GM20431 (cell line): Measurements from ENCODE around the gene SMYD3.

ENCODE experiments used
- in situ Hi-C: fragments of 300-500 bp; cut with MseI, MboI; formaldehyde crosslinking; loops from one replicate; pipeline ENCODE4 v1.15.0; 2020; ENCODE audit warnings: low sequenced_read_pairs; ENCODE audit not compliant: unreplicated experiment

SMYD3 gene

DNA sequence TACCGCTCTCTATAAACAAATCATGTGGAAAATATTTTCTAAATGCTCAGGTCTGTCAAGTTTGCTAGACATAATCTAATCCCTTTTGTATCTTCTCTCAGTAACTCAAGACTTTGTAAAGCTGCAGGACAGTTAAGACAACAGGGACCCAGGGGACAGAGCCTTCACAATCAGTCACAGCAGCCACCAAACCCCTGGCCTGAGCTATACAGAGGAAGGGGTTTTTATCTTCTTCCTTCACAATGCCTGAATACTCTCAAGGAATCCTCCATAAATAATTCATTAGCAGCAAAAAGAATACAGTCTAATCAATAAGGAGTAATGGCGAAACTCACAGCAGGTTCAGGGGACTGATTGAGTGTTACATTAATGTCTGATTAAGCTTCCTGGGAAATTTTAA is 368.3 kb downstream of the SMYD3 start:
- in situ Hi-C loops, result no loop called here

GRCh38 chr1:246136477-246136876 is 370.6 kb downstream of the SMYD3 start:
- in situ Hi-C loops, result no loop called here

GRCh38 chr1:246134789-246135188 is 372.3 kb downstream of the SMYD3 start:
- in situ Hi-C loops, result no loop called here

DNA sequence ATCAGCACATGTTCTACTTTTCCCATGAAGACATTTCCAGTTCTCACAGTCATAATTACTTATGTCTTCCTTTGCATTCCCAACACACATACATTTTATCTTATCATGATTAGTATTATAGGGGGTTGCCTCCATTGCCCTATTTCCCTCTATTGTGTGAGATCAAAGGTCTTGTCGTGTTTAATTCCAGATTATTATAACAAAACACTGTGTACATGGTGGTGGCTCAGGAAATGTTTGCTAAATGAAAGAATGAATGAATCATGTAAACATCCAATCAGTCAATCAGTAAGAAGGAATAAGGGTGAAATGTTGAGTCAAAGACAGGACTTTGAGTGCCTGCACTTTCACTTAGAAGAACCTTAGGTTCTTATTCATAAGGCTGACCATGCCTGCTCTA is 376.0 kb downstream of the SMYD3 start:
- in situ Hi-C loops, result no loop called here

DNA sequence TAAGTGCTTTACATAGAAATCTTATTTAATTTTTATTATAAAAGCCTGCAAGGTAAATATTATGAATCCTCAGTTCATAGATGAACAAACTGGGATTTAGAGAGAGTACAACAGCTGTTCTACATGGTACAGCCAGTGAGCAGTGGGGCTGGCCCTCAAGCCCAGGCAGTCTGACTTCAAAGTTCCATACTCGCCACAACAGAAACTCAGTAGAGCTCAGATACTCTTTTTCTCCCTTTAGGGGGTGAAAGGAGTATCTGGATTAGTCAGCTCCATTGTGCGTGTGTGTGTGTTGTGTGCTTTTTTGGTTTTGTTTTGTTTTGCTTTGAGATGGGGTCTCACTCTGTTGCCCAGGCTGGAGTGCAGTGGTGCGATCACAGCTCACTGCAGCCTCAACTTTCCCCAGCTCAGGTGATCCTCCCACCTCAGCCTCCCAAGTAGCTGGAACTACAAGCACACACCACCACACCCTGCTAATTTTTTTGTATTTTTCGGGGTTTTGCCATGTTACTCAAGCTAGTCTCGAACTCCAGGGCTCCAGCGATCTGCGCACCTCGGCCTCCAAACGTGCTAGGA is 378.5 kb downstream of the SMYD3 start:
- in situ Hi-C loops, result no loop called here

DNA sequence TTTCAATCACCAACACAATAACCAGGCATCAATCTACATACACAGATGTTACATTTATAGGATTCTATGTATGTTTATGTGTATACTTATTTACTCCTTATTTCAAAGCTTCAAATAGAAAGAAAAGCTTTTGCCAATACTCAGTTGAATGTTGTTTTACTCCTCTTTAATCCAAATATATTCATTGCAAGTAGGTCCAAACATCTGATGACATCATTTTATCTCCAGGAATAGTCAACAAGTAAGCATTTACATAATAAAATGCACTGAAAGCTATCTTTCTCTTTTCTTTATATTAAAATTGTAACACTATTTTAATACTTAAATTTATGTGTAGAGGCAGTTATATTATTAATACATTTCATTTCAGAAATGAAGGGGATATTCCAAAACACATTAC is 380.5 kb downstream of the SMYD3 start:
- in situ Hi-C loops, result no loop called here

DNA sequence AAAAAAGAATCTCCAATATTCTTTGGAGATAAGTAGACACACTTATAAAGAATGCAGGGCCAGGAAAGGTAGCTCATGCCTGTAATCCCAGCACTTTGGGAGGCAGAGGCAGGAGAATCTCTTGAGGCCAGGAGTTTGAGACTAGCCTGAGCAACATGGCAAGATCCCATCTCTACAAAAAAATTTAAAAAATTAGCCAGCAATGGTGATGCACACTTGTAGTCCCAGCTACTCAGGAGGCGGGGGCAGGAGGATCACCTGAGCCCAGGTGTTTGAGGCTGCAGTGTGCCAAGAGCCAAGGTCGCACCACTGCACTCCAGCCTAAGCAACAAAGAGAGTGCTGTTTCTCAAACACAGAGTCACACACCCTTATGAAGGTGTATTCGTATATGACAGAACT is 385.0 kb downstream of the SMYD3 start:
- in situ Hi-C loops, result no loop called here

DNA sequence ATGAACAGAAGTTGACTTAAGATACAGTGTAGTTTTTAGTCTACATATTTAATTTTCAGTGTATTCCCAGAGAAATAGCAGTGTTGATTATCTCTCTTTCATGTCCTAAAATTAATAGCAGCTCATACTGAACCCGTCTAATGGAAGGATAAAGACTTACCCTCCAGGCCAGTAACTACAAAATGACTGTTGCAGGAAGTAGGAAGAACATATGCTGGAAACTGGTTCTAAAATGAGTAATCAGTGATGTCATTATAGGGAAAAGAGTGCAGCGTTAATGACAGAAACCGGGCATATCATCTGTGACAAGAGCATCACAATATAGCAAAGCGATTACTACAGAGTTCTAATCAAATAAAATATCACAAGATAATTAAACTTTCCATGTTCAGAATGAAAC is 385.5 kb downstream of the SMYD3 start:
- in situ Hi-C loops, result no loop called here

DNA sequence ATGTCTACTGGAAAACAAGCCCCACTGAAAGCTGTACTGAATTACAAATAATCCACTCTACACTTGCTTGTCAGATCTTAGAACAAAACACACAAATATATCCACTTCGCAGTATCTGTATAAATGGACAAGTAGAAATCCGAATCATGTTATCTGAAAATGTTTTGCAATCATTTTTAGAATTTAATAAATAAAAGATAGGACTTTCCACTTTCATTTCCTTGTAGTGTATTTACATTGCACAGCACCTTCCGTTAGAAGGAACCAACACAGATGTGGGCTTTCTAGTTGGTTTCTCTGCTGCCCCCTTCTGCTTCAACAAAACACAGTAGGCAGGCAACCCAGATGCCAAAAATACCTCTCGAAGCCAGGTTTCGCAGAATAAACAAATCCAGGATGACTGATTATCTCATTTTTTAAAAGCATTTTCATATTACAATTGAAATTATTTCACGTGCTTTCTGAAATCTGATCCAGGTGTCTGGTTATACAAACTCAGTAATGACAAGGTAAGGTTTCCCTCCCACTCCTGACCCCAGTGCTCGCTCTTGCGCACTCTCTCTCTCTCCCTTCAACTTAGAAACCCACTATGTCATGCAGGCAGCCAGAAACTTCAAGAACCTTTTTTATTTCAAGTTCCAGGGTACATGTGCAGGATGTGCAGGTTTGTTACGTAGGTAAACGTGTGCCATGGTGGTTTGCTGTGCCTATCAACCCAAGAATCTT is 389.9 kb downstream of the SMYD3 start:
- in situ Hi-C loops, result no loop called here

DNA sequence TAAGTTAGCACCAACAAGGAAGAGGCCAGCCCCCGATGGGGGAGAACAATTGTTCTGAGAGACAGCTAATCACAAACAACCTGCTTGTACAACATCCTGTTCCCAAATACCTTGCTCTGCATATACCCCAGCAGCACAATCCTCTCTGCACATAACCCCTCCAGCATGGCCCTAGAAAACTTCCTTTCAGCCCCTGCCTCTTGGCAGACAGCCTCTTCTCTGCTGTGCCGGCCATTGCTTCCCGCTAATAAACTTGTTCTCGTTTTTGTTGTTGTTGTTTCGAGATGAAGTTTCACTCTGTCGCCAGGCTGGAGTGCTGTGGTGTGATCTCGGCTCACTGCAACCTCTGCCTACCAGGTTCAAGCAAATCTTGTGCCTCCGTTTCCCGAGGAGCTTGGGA is 392.7 kb downstream of the SMYD3 start:
- in situ Hi-C loops, result no loop called here

- in situ Hi-C loops, result no loop called here
These were observed 393.5 kb downstream of the SMYD3 start for GRCh38 chr1:246113555-246114095.

DNA sequence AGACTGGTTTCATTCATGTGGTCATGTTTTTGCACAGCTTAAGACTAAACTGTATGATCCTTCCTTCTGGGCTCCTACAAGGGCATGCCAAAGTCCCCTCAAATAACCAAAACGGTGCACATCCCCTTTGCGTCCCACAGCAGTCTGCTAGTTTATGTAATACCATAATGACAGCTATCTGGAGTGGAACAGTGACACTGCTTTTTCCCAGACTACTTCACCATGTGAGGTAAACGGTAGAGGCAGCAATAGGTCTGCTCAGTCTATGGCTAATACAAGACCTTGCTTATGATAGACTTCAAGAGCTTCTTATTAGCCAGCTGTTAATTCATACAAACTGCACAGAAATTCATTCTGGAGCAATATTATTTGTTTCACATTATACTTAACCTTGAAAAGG is 395.5 kb downstream of the SMYD3 start:
- in situ Hi-C loops, result no loop called here

GRCh38 chr1:246110343-246111219 is 396.5 kb downstream of the SMYD3 start:
- in situ Hi-C loops, result no loop called here

DNA sequence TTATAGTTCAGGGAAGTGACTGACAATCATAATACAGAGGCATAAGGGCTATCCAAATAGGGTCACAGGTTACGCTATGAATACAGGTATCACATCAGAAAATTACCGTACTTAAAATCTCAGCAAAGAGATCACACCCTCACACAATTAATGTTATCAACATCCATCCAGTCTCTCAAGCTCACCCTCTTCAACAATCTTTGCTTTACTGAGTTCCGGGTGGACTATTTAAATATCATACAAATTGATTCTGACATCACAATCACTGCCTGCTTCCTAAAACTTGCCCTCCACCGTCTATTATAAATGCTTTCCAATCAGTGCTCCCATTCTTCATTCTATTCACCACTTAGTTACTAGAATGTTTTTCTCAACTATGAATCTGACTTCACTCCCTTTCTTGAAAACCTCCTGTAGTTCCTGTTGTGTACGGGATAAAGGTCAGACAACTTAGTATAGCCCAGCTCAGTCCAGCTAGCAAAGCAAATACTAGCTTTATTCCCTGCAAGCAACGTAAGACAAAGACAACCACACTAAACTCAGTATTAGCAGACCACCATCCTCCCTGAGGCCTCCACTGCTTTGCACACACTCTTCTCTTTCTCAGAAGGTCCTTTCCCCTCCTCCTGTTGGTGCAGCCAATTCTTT is 398.7 kb downstream of the SMYD3 start:
- in situ Hi-C loops, result no loop called here

DNA sequence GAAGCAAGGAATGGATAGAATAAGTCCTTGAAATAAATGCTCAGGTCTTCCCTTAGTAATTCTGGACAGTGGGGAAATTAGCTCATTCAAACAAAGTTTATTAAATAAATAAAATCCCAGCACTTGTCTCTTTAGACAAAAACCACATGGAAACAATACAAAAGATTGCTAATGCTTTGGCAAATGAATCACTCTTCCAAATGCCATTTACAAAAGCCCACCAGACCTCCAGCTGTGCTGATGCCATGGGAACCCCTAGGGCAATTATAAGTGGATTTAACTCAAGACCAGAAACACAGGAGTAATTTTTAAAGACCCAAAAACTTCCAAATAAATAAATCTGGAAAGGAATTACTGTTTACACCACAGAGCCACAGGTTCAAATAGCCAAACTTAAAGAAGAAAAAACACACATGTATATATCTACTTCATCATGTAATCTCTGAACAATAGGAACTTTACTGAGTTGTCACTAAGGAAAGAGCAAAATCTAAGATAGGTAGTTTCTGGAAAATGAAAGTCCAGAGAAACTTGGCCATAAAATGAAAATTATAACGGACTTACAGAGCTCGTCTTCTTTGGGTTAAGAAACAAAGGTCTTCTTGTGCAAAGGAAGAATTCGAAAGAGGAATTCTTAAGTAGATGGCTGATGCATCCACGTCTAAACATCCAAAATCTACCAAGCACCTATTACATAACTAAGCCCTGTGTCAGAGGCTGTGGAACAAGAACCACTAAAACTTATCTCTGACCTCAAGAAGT is 399.4 kb downstream of the SMYD3 start:
- in situ Hi-C loops, result no loop called here

DNA sequence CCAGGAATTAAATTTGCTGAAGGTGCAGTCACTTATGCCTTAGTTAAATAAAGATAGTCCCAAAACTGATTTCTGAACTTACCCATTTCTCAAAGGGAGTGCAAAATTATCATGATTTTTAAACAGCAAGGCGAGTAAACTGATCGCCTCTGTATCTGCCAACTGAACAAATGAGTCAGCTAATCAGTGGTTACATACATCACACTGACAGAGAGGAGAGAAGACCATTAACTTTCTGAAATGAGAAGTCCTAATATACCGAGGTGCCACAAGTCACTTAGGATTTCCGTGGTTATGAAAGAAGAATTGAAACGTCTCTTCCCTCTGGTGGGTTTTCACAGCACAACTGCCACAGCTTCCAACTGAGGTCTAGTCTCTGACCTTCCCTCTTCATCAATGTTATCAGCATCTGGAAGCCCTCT is 400.7 kb downstream of the SMYD3 start:
- in situ Hi-C loops, result no loop called here

GRCh38 chr1:246104927-246105326 is 402.2 kb downstream of the SMYD3 start:
- in situ Hi-C loops, result no loop called here

DNA sequence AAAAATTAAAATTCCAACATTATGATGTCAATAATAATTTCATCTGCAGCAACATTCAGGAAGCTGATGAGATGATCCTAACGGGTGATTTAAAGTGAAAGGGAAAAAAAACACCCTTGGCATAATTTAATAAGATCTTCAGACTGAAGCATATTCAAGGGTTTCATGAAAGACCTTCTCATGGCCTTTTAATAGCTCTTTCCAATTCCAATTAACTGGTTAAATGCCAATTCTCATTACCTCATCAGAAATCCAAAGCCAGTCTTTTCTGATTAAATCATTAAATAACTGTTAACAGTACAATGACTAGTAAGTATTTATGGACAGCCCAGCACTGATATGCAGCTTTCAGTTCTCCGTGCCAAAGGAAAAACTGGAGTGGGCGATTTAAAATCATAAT is 407.5 kb downstream of the SMYD3 start:
- in situ Hi-C loops, result no loop called here

- in situ Hi-C loops, result no loop called here
These were observed 410.7 kb downstream of the SMYD3 start for GRCh38 chr1:246096356-246096755.

DNA sequence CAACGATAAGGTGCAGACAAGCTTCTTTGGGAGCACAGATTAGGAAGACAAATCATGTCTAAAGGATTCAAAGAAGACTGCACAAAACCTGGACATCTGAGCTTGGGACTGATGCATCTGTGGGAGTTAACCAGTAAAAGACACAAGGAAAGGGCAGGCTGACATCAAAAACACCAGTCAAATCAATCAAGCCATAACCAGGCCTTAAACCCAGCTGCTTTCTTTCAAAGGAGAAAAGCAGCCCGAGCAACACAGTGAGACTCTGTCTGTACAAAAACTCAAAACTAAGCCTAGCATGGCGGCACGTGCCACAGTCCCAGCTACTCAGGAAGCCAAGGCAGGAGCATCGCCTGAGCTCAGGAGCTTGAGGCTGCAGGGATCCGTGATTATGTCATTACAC is 411.6 kb downstream of the SMYD3 start:
- in situ Hi-C loops, result no loop called here
